Esophagus mucosa (tissue), 1 donor: ENCODE results near the gene LIM2. TPM values are rescaled to one million over a fixed set of nuclear protein-coding genes. Genes with fewer than 3 reads are reported as not detected.

ENCODE experiments used
- ATAC-seq: fragments of 200-7000 bp; cut with Tn5 transposase; one replicate; pipeline ENCODE4 v1.9.1; 2020
- total RNA-seq: library from RNA; stranded (reverse); gene quantifications from one replicate; pipeline ENCODE4 v1.2.4, GENCODE V29; 2023
- donor health status: DM: yes; HTN: yes; CAD: no.

Gene LIM2
- total RNA-seq, 1 donor from 2014 or later, result not detected

- ATAC-seq, result peak; percentile 89
Measured at GRCh38 chr19:51394050-51394836, 6.5 kb upstream of the LIM2 start.

GRCh38 chr19:51392701-51393100, 4.9 kb upstream of the LIM2 start:
- ATAC-seq, result no peak

GRCh38 chr19:51391073-51391611, 3.4 kb upstream of the LIM2 start:
- no peak for ATAC-seq

DNA sequence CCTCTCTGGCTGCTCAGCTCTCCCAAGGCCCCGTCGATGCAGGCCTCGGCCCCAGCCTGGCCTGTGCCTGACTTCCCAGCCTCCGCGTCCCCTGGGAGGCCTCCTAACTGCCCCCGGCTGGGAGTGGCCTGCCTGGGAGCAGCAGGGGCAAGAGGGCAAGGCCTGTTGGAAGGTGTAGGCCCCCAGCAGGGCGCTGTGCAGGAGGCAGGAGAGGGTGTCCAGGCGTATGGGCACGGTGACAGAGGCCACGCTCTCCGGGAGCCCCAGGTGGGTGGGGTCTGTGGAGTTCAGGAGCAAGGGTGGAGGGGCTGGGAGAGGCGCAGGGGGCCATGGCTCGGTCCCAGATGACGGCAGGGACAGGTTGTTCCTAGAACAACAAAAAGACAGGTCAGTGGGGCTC, 1.4 kb upstream of the LIM2 start:
- peak; percentile 15 for ATAC-seq

GRCh38 chr19:51386882-51387520, 773 bp downstream of the LIM2 start:
- no peak for ATAC-seq

DNA sequence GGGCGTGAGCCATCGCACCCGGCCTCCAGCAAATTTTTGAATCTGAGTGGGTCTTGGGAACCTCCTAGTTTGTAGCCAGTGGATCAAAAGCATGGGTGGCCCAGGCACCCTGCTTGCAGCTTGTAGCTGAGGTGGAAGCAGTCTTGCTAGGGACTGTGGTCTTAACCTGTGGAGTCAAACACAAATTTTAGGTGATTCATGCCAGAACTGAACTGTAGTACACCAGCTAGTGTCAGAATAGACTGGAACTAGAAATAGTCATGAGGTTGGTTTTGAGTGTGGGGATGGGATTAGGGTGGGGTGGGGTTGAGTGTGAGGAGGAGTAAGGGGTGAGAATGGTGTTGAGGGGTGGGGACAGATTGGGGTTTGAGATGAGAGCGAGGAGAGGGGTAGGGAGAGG, 5.8 kb downstream of the LIM2 start:
- no peak for ATAC-seq

DNA sequence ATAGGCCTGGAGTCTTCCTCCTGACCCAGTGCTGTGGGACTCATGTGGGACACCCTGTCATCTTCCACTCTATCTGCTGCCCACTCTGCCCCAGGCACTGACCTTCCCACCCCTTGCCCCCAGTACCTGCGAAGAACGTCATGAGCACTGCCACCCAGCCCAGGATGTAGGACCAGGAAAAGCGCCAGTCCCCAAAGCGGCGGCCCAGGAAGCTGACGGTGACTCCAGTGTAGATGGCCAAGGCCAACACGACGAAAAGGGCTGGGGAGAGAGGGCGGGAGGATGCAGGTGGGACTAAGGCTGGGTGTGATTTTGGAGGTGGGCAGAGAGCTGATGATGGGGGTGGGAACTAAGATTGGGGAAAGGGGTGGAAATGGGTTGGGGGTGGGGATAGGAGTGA, 7.4 kb downstream of the LIM2 start:
- ATAC-seq, result peak; percentile 11

DNA sequence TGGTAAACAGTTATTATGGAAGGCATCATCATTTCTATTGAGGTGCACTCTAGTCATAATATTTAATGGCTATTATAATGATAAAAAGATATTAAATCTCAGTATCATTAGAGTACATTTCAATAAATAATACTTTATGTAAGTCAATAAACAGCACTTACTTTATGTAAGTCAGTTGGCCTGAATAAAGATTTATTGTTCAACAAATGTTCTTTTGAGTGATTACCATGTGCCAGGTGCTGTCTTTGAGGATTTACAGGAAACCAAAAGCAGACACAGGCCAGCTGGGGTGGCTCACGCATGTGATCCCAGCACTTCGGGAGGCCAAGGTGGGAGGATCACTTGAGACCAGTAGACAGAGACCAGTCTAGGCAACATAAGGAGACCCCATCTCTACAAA, 10.4 kb downstream of the LIM2 start:
- ATAC-seq, result no peak

GRCh38 chr19:51375504-51376221, 12.1 kb downstream of the LIM2 start:
- ATAC-seq, result no peak

DNA sequence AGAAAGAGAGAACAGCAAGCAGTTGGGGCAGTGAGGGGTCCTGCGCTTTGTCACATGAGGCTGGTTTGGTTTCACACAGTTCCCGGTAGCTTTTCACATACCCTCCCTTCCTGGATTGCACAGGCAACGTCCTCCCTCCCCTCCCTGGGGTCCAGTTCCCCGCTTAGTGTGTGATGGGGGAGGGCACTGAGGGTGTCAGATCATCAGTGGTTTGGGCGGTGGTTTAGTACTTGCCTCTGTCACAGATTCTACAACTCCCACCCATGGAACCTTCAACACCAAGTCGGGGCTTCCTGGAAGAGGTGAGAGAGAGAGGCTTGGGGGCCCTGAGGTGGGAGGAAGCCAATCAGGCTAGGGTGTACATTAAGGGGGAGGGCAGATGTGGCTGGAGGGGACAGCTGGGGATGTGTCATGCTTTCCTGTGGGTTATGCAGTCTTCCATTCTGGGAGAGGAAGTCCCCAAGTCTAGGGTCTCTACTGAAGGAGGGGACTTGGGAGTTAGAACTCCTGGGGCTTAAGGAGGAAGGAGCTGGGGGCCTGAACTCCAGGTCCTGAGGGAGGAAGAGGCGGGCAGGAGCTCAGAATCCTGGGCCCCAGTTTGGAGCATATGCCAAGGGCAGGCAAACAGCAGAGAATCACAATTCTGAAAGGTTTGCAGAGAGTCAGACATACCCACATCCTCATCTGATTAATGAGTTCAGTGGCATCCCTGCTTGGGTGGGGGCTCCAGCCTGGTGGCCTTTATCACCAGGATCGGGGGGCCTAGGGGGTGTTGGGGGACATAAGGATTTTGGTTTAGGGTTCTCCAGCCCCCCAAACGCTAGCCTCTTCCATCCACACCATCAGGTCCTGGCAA, 14.9 kb downstream of the LIM2 start, which contains the start of gene NKG7:
NKG7 (minus strand) TSS at position 6 of the 856 bp plus-strand sequence. CDS start 119 bp downstream, outside the sequence.
- no peak for ATAC-seq

GRCh38 chr19:51372021-51372648, 15.6 kb downstream of the LIM2 start:
- no peak for ATAC-seq

GRCh38 chr19:51371186-51371690, 16.5 kb downstream of the LIM2 start:
- ATAC-seq, result no peak

DNA sequence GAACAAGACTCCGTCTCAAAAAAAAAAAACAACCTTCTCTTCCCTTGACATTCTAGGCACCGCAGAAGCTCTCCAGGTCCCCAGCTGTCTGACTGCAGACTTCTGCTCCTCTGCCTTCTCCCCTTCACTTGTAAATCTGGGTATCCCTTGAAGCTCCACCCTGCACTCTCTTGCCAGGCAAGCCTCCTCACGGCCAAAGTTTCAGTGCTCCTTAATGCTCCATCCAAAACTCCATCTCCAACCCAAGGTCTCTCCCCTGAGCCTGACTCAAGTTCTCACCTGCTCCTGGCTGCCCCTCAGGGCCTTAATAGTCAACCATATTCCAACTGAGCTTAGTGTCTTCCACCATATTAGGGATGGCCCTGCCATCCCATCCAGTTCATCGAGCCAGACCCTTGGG, 17.5 kb downstream of the LIM2 start:
- ATAC-seq, result no peak

DNA sequence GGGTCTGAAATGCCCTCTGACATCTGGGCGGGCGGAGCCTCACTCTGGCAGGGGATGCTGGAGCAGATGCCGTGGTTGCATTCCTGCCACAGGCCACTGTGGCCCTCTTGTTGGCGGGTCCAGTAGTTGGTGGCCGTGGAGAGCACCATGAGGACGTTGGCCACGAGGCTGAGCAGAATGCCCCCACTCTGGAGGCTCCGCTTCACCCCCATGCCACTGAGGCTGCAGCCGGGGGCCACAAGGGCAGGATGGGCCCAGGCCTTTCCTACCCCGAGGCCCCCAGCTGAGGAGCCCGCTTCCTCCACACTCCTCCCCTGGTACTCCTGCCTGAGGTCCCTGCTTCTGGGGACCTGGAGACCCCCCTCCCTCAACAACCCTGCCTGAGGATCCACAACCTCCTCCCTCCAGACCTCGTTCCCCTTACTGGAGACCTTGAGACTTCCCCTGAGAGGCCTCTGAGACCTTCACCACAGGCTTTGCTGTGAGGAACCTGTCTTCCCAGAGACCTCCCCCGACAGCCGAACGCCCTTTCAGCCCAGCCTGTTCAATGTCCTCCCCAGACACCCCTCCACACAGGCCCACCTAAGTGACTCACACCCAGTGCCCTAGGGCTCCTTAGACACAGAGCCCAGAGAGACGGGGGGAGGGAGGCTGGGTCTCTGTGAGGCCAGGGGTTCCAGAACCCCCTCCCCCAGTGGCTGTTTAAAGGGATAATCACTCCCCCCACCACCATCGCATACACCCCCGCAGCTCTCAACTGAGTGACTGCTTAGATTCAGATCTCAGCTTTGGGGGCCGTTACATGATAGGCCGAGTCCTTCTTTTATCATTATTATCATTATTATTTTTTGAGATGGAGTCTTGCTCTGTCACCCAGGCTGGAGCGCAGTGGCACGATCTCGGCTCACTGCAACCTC, 19.1 kb downstream of the LIM2 start, which contains the start of gene CLDND2:
CLDND2 (minus strand) TSS at position 638 of the 917 bp plus-strand sequence; CDS start at position 212, 426 bp downstream.
- ATAC-seq, result no peak

GRCh38 chr19:51367565-51368365, 20.0 kb downstream of the LIM2 start:
- peak; percentile 93 for ATAC-seq

- no peak for ATAC-seq
Measured at GRCh38 chr19:51367255-51367564, 20.6 kb downstream of the LIM2 start.

GRCh38 chr19:51366389-51367254, 21.2 kb downstream of the LIM2 start:
- ATAC-seq, result peak; percentile 79

DNA sequence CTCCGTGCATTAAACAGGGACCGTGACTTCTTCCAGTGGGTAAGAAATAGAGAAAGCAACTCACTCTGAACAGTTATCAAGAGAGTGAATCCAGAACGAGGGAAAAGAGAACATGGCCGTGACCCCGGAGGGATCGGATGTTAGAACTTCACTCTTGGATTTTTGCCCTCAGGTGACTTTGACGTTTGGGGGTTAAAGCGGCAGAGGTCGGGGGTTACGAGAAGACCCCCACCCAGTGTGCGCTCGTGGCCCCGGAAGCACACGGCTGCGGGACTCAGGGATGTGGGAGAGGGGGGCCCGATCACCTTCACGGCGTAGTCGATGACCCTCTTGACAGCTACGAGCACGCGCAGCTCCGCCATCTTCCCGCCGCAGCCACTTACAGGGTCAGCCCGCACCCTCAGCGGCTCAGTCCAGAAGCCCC, 21.8 kb downstream of the LIM2 start, which contains the start of gene ETFB:
ETFB (minus strand) TSS at position 424 of the 424 bp plus-strand sequence; CDS start at position 362, 62 bp downstream.
- ATAC-seq, result no peak
